ENCODE measurements around the gene RAET1E. TPM values are rescaled to one million over a fixed set of nuclear protein-coding genes. Genes with fewer than 3 reads are reported as not detected.
A peak's percentile ranks its signal among the peaks of the same experiment; 100 is the strongest.

Gene RAET1E
- total and polyA plus RNA-seq, 4 donors = 0.56 to 0.98 (median 0.93) TPM

DNA sequence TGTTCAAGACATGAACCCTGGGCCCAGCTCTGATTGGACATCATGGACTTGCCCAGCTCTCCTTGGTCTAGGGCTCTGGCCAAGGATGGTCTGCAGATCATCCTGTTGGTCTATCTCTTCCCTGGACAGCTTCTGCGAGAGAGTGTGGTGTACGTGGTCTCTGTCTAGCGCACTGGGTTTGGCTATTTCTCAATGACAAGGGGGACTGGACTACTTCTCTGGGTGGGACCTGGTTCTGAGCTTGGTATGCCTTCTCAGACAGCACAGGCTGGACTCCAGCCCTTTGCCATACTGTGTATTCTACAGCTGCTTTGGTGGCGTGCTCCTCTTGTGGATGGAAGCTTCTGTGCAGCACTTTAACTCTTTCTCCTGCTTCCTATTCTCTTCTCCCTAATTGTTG, 8.5 kb upstream of the RAET1E start:
- TF ChIP-seq, protein P1, sequence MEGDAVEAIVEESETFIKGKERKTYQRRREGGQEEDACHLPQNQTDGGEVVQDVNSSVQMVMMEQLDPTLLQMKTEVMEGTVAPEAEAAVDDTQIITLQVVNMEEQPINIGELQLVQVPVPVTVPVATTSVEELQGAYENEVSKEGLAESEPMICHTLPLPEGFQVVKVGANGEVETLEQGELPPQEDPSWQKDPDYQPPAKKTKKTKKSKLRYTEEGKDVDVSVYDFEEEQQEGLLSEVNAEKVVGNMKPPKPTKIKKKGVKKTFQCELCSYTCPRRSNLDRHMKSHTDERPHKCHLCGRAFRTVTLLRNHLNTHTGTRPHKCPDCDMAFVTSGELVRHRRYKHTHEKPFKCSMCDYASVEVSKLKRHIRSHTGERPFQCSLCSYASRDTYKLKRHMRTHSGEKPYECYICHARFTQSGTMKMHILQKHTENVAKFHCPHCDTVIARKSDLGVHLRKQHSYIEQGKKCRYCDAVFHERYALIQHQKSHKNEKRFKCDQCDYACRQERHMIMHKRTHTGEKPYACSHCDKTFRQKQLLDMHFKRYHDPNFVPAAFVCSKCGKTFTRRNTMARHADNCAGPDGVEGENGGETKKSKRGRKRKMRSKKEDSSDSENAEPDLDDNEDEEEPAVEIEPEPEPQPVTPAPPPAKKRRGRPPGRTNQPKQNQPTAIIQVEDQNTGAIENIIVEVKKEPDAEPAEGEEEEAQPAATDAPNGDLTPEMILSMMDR (IDR thresholded peaks at IDR 0.05; ENCODE audit: control extremely low read depth, extremely low read depth) = no peak
- ATAC-seq (ENCODE audit: insufficient read depth, low FRiP score) = no peak

DNA sequence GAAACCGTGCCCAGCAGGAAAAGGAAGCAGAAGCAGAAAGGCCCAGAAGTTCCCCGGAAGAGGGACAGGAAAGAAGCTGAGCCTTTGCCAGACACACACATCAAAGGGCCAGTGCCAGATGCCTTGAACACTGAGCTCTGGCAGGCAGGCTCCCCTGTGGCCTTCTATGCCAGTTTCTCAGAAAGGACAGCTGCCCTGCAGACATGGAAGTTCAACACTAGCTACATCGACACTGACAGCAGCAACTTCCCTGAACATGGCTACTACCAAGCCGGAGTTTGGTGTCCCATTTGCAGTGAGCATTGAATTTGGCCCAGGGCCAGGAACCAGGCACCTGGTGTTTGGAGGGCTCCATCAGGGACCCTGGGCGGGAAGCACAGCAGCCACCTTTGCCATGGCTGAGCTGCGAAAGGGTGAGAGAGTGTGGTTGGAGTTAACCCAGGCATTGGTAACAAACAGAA, 8.0 kb upstream of the RAET1E start:
- H3K27ac ChIP-seq (ENCODE audit: low read depth in 1 of 2, low read length in 1 of 2) = no peak overlapping the region
- 70 to 71% methylated on average over 6 of the region's 6 CpGs for WGBS, 2 donors
- H3K9ac ChIP-seq (ENCODE audit: insufficient read depth in 1 of 2, low read length in 2 of 2) = no peak overlapping the region
- ATAC-seq (ENCODE audit: insufficient read depth, low FRiP score) = no peak
- no peaks in the 10 kb centered on the region for H3K36me3 ChIP-seq (ENCODE audit: control insufficient read depth in 4 of 4, insufficient read depth in 4 of 4, low read length in 4 of 4)
- no peak for DNase-seq
- H3K4me3 ChIP-seq = no peak overlapping the region
- TF ChIP-seq, protein P1 (IDR thresholded peaks at IDR 0.05; ENCODE audit: control extremely low read depth, extremely low read depth) = no peak
- H3K4me1 ChIP-seq (ENCODE audit: control insufficient read depth in 5 of 5, insufficient read depth in 5 of 5, low read length in 5 of 5) = peaks cover 0 to 4% (median 0%) of the 10 kb centered on the region in 5 donors
- no peaks in the 10 kb centered on the region for H3K27me3 ChIP-seq (ENCODE audit: control insufficient read depth in 3 of 3, insufficient read depth in 3 of 3, low read length in 2 of 3)
- peaks cover 0 to 8% (median 0%) of the 10 kb centered on the region in 4 donors for H3K9me3 ChIP-seq (ENCODE audit: control insufficient read depth in 4 of 4, insufficient read depth in 3 of 4, low read length in 3 of 4)

More for the DNA sequence above, 8.5 kb upstream of the RAET1E start:
- WGBS, 2 donors = 97 to 100% methylated on average over 4 of the region's 4 CpGs
- Histone ChIP-seq H3K4me1 (ENCODE audit: control insufficient read depth in 5 of 5, insufficient read depth in 5 of 5, low read length in 5 of 5) (peaks cover 0 to 4% (median 0%) of the 10 kb centered on the region in 5 donors), H3K27me3 (ENCODE audit: control insufficient read depth in 3 of 3, insufficient read depth in 3 of 3, low read length in 2 of 3) (no peaks in the 10 kb centered on the region), H3K4me3 (no peak overlapping the region), H3K9me3 (ENCODE audit: control insufficient read depth in 4 of 4, insufficient read depth in 3 of 4, low read length in 3 of 4) (peaks cover 0 to 8% (median 0%) of the 10 kb centered on the region in 4 donors), H3K27ac (ENCODE audit: low read depth in 1 of 2, low read length in 1 of 2) (no peak overlapping the region), H3K9ac (ENCODE audit: insufficient read depth in 1 of 2, low read length in 2 of 2) (no peak overlapping the region), H3K36me3 (ENCODE audit: control insufficient read depth in 4 of 4, insufficient read depth in 4 of 4, low read length in 4 of 4) (no peaks in the 10 kb centered on the region)
- no peak for DNase-seq

DNA sequence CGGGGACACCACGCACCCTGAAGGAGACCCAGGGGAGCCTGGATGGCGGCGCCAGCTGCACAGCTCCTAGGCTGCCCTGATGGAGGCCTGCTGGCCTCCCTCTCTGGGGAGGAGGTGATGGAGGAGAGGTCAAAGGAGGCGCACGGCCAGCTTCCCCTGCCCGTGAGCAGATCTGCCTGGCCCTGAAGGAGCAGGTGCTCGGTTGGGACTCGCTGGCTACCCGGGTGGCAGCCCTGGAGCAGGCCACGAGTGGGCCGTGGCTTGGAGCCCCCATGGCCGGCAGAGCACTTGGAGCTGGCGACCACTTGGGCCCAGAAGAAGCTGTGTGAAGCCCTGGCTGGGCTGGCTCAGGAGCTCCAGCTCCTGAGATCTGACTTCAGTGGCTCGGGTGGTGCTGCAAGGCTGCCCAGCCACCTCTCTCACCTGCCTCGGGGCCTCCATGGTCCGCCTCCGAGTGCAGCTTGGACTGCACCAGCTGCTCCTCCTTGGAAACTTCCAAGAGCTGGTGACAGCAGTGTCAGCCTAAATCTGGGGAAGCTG, 7.5 kb upstream of the RAET1E start:
- WGBS, 2 donors = 88 to 93% methylated on average over 18 of the region's 18 CpGs
- Histone ChIP-seq H3K9me3 (ENCODE audit: control insufficient read depth in 4 of 4, insufficient read depth in 3 of 4, low read length in 3 of 4) (peaks cover 0 to 8% (median 0%) of the 10 kb centered on the region in 4 donors), H3K9ac (ENCODE audit: insufficient read depth in 1 of 2, low read length in 2 of 2) (no peak overlapping the region), H3K4me3 (no peak overlapping the region), H3K27ac (ENCODE audit: low read depth in 1 of 2, low read length in 1 of 2) (no peak overlapping the region), H3K27me3 (ENCODE audit: control insufficient read depth in 3 of 3, insufficient read depth in 3 of 3, low read length in 2 of 3) (no peaks in the 10 kb centered on the region), H3K36me3 (ENCODE audit: control insufficient read depth in 4 of 4, insufficient read depth in 4 of 4, low read length in 4 of 4) (no peaks in the 10 kb centered on the region), H3K4me1 (ENCODE audit: control insufficient read depth in 5 of 5, insufficient read depth in 5 of 5, low read length in 5 of 5) (peaks cover 0 to 4% (median 0%) of the 10 kb centered on the region in 5 donors)
- TF ChIP-seq, protein P1 (IDR thresholded peaks at IDR 0.05; ENCODE audit: control extremely low read depth, extremely low read depth) = no peak
- ATAC-seq (ENCODE audit: insufficient read depth, low FRiP score) = peak; percentile 30
- no peak for DNase-seq

All from lung (tissue), 12 donors.